ENCODE results near the gene FIGNL2.
"Not testable (repeated sequence)": the region's sequence is repeated elsewhere in the genome, so short reads cannot be mapped to it uniquely, and the experiment has no call there.

FIGNL2 gene, protein sequence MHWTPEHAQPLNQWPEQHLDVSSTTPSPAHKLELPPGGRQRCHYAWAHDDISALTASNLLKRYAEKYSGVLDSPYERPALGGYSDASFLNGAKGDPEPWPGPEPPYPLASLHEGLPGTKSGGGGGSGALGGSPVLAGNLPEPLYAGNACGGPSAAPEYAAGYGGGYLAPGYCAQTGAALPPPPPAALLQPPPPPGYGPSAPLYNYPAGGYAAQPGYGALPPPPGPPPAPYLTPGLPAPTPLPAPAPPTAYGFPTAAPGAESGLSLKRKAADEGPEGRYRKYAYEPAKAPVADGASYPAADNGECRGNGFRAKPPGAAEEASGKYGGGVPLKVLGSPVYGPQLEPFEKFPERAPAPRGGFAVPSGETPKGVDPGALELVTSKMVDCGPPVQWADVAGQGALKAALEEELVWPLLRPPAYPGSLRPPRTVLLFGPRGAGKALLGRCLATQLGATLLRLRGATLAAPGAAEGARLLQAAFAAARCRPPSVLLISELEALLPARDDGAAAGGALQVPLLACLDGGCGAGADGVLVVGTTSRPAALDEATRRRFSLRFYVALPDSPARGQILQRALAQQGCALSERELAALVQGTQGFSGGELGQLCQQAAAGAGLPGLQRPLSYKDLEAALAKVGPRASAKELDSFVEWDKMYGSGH

DNA sequence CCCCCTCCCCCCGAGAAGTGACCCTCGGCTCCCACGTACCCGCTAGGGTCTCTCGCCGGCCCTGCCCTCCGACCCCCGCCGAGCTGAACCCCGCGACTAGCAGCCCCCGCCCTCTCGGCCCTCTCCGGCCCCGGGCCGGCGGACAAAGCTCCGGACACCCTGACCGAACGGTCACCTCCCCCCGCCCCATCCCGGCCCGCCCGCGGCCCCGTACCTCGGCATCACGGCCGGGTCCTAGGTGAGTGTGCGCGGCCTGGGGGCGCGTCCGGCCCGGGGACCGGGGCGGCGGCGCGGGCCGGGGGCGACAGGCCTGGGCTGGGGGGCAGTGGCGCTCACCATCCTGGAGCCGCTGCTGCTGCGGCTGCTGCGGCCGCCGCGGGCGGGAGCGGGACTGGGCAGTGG is at the start of gene FIGNL2:
FIGNL2 (minus strand) TSS at position 393 of the 402 bp plus-strand sequence. CDS start 26,305 bp downstream, outside the sequence.
- DNase-seq (ENCODE audit: low spot score), result no peak

GRCh38 chr12:51897181-51897580 is 48.7 kb upstream of the FIGNL2 start:
- DNase-seq (ENCODE audit: low spot score), result no peak

GRCh38 chr12:51896236-51896635 is 47.7 kb upstream of the FIGNL2 start:
- DNase-seq (ENCODE audit: low spot score), result no peak

GRCh38 chr12:51895378-51896135 is 47.0 kb upstream of the FIGNL2 start:
- DNase-seq (ENCODE audit: low spot score), result no peak

DNA sequence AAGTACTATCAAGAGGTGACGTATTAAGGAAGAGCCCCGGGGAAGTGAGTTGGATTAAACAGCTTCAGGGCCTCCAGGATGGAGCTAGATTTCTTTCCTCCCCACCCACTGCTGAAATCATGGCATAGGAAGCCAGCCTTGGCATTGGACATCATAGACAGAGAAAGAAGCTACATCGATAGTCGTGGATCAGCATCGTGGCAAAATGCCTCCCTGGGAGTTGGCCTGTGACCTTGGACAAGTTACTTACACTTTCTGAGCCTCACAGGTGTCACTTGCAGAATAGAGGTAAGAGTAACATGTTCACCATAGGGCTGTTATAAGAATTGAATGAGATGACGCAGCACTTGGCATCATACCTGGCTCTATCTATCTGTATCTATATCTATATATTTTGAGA is 45.3 kb upstream of the FIGNL2 start:
- DNase-seq (ENCODE audit: low spot score), result no peak

DNA sequence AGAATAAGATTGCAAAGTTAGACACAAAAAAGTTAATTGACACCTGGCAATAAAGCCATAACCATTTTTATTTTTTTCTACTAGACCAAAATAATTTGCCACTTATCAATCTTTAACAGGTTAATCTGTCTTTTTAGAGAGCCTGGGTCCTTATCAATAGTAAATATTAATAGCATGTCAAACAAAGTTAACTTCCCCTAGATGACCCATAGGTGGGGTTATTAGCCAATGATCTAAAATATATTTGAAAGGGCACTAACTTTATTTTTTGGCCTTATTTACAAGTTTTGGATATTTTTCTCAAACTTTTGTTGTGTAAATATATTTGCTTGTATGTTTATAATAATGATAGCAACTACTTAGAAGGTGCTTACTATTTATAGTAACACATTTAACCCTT is 43.3 kb upstream of the FIGNL2 start:
- no peak for DNase-seq (ENCODE audit: low spot score)

DNA sequence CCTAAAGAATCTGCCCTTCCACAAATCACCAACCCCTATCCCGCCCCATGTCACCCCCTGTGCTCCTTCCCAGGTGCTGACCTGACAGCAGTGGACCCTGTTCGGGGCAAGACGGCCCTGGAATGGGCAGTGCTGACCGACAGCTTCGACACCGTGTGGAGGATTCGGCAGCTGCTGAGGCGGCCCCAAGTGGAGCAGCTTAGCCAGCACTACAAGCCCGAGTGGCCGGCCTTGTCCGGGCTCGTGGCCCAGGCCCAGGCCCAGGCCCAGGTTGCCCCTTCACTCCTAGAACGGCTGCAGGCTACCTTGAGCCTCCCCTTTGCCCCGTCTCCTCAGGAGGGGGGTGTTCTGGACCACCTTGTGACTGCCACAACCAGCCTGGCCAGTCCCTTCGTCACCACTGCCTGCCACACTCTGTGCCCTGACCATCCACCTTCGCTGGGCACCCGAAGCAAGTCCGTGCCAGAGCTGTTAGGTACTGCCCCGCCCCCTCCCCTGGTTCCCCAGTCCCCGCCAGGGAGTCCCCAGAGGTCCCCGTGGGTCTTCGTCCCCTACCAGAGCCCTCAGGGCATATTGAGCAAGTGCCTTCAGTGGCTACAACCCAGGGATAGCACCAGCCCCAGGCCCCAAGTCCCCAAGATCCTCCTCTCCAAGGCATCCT is 42.1 kb upstream of the FIGNL2 start:
- DNase-seq (ENCODE audit: low spot score), result no peak

DNA sequence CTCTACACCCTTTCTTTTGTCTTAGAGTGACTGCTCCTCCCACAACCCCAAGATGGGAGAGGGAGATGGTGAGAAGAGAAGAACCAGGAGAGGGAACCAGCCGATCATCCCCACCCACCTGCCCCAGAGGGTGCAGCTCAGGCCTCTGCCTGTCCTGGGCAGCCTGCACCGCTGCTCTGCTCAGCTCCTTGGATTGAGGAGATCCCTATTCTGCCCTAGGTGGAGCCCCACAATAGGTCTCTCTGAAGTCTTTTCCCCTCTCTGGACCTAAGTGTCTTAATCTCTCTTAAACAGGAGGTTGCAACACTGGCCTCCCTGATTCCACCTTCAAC is 41.6 kb upstream of the FIGNL2 start:
- DNase-seq (ENCODE audit: low spot score), result no peak

- no peak for DNase-seq (ENCODE audit: low spot score)
Observed at GRCh38 chr12:51889216-51890132, 41.0 kb upstream of the FIGNL2 start.

DNA sequence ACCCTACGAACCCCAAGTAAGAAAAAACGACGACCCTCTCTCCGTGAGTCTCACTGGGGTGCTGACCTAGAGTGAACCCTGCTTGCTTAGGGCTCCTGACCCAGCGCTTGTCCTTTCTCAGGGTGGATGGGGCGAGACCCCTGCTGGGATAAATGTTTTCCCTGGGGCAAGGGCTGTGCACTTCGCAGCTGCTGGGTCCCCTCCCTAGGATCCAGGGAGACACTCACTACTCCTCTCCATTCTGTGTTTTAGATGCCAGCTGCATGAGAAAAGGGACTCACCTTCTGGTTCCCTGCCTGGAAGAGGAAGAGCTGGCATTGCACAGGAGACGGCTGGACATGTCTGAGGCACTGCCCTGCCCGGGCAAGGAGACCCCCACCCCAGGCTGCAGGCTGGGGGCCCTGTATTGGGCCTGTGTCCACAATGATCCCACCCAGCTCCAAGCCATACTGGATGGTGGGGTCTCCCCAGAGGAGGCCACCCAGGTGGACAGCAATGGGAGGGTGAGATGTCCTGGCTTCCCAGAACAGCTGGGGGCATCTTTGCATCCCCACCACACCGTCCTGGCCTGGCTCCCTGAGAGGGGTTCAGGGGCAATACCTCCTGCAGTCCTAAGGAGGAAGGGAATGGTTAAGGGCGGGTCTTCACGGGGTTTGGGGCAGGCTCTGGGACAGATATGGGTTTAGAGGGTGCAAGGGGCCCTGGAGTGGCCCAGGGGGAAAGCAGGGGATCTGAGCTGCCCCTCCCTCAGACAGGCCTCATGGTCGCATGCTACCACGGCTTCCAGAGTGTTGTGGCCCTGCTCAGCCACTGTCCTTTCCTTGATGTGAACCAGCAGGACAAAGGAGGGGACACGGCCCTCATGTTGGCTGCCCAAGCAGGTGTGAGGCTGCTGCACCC is 40.0 kb upstream of the FIGNL2 start:
- DNase-seq (ENCODE audit: low spot score), result no peak

GRCh38 chr12:51887476-51888315 is 39.2 kb upstream of the FIGNL2 start, which contains the start of gene ANKRD33:
TSS of gene ANKRD33 (plus strand) at chr12:51888103. CDS start at chr12:51888187, 84 bp downstream.
- no peak for DNase-seq (ENCODE audit: low spot score)

- DNase-seq (ENCODE audit: low spot score), result no peak
Observed at GRCh38 chr12:51886021-51886710, 37.6 kb upstream of the FIGNL2 start.

DNA sequence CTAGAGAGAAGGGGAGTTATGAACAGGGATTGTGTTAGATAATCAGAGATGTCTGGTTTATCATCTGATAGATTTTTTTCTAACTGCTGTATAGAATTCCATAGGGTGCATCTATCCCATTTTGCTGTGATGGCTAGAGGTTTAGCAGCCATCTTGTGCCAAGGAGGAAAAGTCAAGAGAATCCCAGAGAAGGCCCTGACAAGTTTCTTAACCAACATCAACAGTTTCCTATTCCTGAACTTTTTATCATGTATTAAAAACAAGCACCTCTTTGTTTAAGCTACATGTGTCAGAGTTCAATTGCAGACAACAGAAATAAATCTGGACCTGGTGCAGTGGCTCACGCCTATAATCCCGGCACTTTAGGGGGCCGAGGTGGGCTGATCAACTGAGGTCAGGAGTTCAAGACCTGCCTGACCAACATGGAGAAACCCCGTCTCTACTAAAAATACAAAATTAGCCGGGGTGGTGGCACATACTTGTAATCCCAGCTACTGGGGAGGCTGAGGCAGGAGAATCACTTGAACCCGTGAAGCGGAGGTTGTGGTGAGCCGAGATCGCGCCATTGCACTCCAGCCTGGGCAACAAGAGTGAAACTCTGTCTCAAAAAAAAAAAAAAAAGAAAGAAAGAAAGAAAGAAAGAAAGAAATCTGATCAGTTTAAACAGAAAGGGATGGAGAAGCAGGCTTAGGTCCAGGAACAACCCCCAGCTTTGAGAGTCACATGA is 36.9 kb upstream of the FIGNL2 start:
- not testable (repeated sequence) for DNase-seq (ENCODE audit: low spot score)

- DNase-seq (ENCODE audit: low spot score), result no peak
Observed at GRCh38 chr12:51884676-51885229, 36.2 kb upstream of the FIGNL2 start.

- DNase-seq (ENCODE audit: low spot score), result no peak
Observed at GRCh38 chr12:51883998-51884675, 35.6 kb upstream of the FIGNL2 start.

GRCh38 chr12:51883295-51883694 is 34.8 kb upstream of the FIGNL2 start:
- DNase-seq (ENCODE audit: low spot score), result no peak

DNA sequence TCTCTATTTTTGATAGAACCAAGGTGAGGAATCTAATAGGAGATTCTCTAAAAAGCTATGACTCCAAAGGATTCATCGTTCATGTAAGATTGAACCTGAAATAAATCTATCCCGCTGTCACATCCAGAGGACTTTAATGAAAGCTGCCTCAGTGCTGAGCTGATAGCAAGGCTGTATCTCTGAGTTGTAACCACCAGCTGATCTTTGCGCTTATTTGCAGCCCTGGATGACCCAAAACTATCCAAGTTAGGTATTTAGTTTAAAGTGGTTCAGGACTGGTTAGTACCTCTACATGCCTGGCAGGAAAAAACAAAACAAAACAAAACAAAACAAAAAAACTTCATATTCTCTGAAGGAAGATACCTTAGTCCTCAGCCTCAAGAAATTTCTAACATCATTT is 30.6 kb upstream of the FIGNL2 start:
- no peak for DNase-seq (ENCODE audit: low spot score)

Measured in cerebellar cortex (tissue), 1 donor.